H1 (cell line): ENCODE results near the gene PAWR. TPM values are rescaled to one million over a fixed set of nuclear protein-coding genes. Genes with fewer than 3 reads are reported as not detected.

Source experiments
- ATF3 ChIP-seq: IDR thresholded peaks from 2 replicates; pipeline ENCODE4 v1.6.1; 2011; ENCODE audit warnings: low read depth, mild to moderate bottlenecking, low read length; ENCODE audit not compliant: insufficient read depth
- BACH1 ChIP-seq: IDR thresholded peaks from 2 replicates; pipeline ENCODE4 v1.6.1; 2012; ENCODE audit warnings: low read length, improper control_type of control experiment
- BRCA1 ChIP-seq: IDR thresholded peaks from 2 replicates; pipeline ENCODE4 v1.6.1; 2012; ENCODE audit warnings: low read depth, low read length, improper control_type of control experiment
- CBX5 ChIP-seq: fragments of 300-800, 300-1000 bp; sonication (generic); IDR thresholded peaks from 2 replicates; pipeline ENCODE4 v1.7.1; 2016; ENCODE audit warnings: antibody characterized with exemption, low read length, low read depth
- CBX8 ChIP-seq: fragments of 300-800, 300-1000 bp; sonication (generic); IDR thresholded peaks from 2 replicates; pipeline ENCODE4 v1.7.1; 2016; ENCODE audit warnings: low read depth, low read length, borderline replicate concordance
- CHD1 ChIP-seq: IDR thresholded peaks from 2 replicates; pipeline ENCODE4 v1.6.1; 2012; ENCODE audit warnings: low read depth, low read length, improper control_type of control experiment
- CHD2 ChIP-seq: IDR thresholded peaks from 2 replicates; pipeline ENCODE4 v1.6.1; 2012; ENCODE audit warnings: low read length, improper control_type of control experiment
- EP300 ChIP-seq, 2 experiments: IDR thresholded peaks; 1 replicate in 1 of 2; 2 replicates in 1 of 2; pipeline ENCODE4 v1.6.1; 2011 to 2012; ENCODE audit warnings: low read depth in 2 of 2, low read length in 2 of 2, mild to moderate bottlenecking in 2 of 2, borderline replicate concordance in 1 of 2, inconsistent platforms in 1 of 2, moderate library complexity in 1 of 2
- EZH2 ChIP-seq: fragments of 200-600 bp; sonication (generic); IDR thresholded peaks from 2 replicates; pipeline ENCODE4 v1.7.1; 2012; ENCODE audit warnings: low read depth, mild to moderate bottlenecking, moderate library complexity, low read length, inconsistent platforms; ENCODE audit not compliant: severe bottlenecking
- NANOG ChIP-seq: IDR thresholded peaks from 2 replicates; pipeline ENCODE4 v1.6.1; 2011; ENCODE audit warnings: low read length, low read depth, mild to moderate bottlenecking, inconsistent platforms; ENCODE audit not compliant: insufficient read depth, poor library complexity, severe bottlenecking
- POU5F1 ChIP-seq: IDR thresholded peaks from 2 replicates; pipeline ENCODE4 v1.6.1; 2011; ENCODE audit warnings: low read depth, mild to moderate bottlenecking, low read length, moderate library complexity
- RFX5 ChIP-seq: IDR thresholded peaks from 2 replicates; pipeline ENCODE4 v1.6.1; 2011; ENCODE audit warnings: low read depth, low read length, improper control_type of control experiment, borderline replicate concordance
- SAP30 ChIP-seq: fragments of 300-600 bp; sonication (generic); IDR thresholded peaks from 2 replicates; pipeline ENCODE4 v1.7.1; 2012; ENCODE audit warnings: low read length, moderate library complexity, mild to moderate bottlenecking, inconsistent platforms; ENCODE audit not compliant: insufficient read depth, insufficient replicate concordance
- SIN3A ChIP-seq, 2 experiments: IDR thresholded peaks in 1 of 2; conservative IDR thresholded peaks in 1 of 2; 2 replicates each; pipeline ENCODE4 v1.6.1; 2011 to 2012; ENCODE audit warnings: low read length in 2 of 2, improper control_type of control experiment in 1 of 2, low read depth in 1 of 2, mild to moderate bottlenecking in 1 of 2
- SIX5 ChIP-seq: IDR thresholded peaks from 2 replicates; pipeline ENCODE4 v1.6.1; 2011; ENCODE audit warnings: mild to moderate bottlenecking, low read depth, low read length
- SP2 ChIP-seq: IDR thresholded peaks from 2 replicates; pipeline ENCODE4 v1.6.1; 2012; ENCODE audit warnings: mild to moderate bottlenecking, low read length, inconsistent platforms
- SP4 ChIP-seq: IDR thresholded peaks from 2 replicates; pipeline ENCODE4 v1.6.1; 2012; ENCODE audit warnings: low read length, inconsistent platforms
- SRF ChIP-seq: IDR thresholded peaks from 2 replicates; pipeline ENCODE4 v1.6.1; 2011; ENCODE audit warnings: mild to moderate bottlenecking, low read depth, low read length, moderate library complexity
- SUZ12 ChIP-seq: fragments of 200-600 bp; sonication (generic); IDR thresholded peaks from 2 replicates; pipeline ENCODE4 v1.6.1; 2012; ENCODE audit warnings: mild to moderate bottlenecking, inconsistent platforms, low read length, moderate library complexity, mixed read lengths
- TCF12 ChIP-seq: IDR thresholded peaks from 2 replicates; pipeline ENCODE4 v1.6.1; 2011; ENCODE audit warnings: low read depth, mild to moderate bottlenecking, low read length
- YY1 ChIP-seq: IDR thresholded peaks from 2 replicates; pipeline ENCODE4 v1.6.1; 2011; ENCODE audit warnings: low read depth, mild to moderate bottlenecking, low read length
- polyA plus RNA-seq, 7 experiments: library from polyadenylated mRNA; depleted of rRNA in 3 of 7; stranded (reverse) in 5 of 7; unstranded in 2 of 7; fragments of >200 nt in 5 of 7; fragments of 200-250 nt in 2 of 7; gene quantifications; 1 replicate in 5 of 7; 2 replicates in 1 of 7; 4 replicates in 1 of 7; pipeline versions ENCODE4 v1.2.1 to v1.2.3, GENCODE V29; 2011 to 2013; ENCODE audit warnings: missing spikeins in 2 of 7, mixed read lengths in 2 of 7
- total RNA-seq: library from RNA; stranded (reverse); fragmentation: NEBNext Ultra II Directional; extraction: Animal tissue kit (Norgen Biotek cat#: 25700); gene quantifications from 2 replicates; pipeline ENCODE4 v1.2.1, GENCODE V29; 2021

PAWR gene
- total and polyA plus RNA-seq, 2 of the 8 experiments (the other 6 are each of a cell fraction or from before 2014, with no cell fraction given), result 28.3 to 327 TPM

- no peak for TF ChIP-seq EZH2
- TF ChIP-seq BACH1, result no peak
- no peak for TF ChIP-seq CBX8
- TF ChIP-seq SP4, result no peak
- TF ChIP-seq SRF, result no peak
- no peak for TF ChIP-seq RFX5
- no peak for TF ChIP-seq POU5F1
- no peak for TF ChIP-seq SAP30
- TF ChIP-seq SP2, result no peak
- TF ChIP-seq EP300 (IDR thresholded peaks at IDR 0.05; ENCODE audit: borderline replicate concordance in 1 of 2, low read depth in 2 of 2, low read length in 2 of 2), result no peak
- no peak; the same call in 1 of the 2 replicates for TF ChIP-seq CHD1
- TF ChIP-seq CBX5, result no peak
- TF ChIP-seq BRCA1, result no peak
- no peak for TF ChIP-seq YY1
- TF ChIP-seq ATF3, result no peak
- no peak; a peak in 3 of 4 replicates for TF ChIP-seq SIN3A (conservative IDR thresholded peaks at IDR 0.05 in 1 of 2, IDR thresholded peaks at IDR 0.05 in 1 of 2; ENCODE audit: low read depth in 1 of 2, low read length in 2 of 2)
- TF ChIP-seq CHD2, result no peak
- no peak for TF ChIP-seq NANOG
- TF ChIP-seq TCF12, result no peak
- no peak for TF ChIP-seq SUZ12
- TF ChIP-seq SIX5, result no peak
- TF ChIP-seq, all 59 proteins: peak for 12
Observed at GRCh38 chr12:79689477-79690141, 1.2 kb downstream of the PAWR start (continued).
